NCI-H526 (cell line): ENCODE measurements around the gene TBC1D32.
"Not testable (repeated sequence)": the region's sequence is repeated elsewhere in the genome, so short reads cannot be mapped to it uniquely, and the experiment has no call there.

Experiments
- DNase-seq, 2 experiments: peaks; one replicate each; lab custom pipeline; 2025; lab: John Stamatoyannopoulos, UW

TBC1D32 gene

GRCh38 chr6:121223930-121224329 lies 110.3 kb downstream of the TBC1D32 start:
- DNase-seq, result no peak

- no peak for DNase-seq
Observed at GRCh38 chr6:121223212-121223611, 111.1 kb downstream of the TBC1D32 start.

GRCh38 chr6:121222656-121223055 lies 111.6 kb downstream of the TBC1D32 start:
- peak; percentile 1 to 39 for DNase-seq

GRCh38 chr6:121216928-121217327 lies 117.4 kb downstream of the TBC1D32 start:
- DNase-seq, result no peak

GRCh38 chr6:121213341-121213740 lies 120.9 kb downstream of the TBC1D32 start:
- not testable (repeated sequence) for DNase-seq

GRCh38 chr6:121210943-121211342 lies 123.3 kb downstream of the TBC1D32 start:
- DNase-seq, result no peak

- no peak for DNase-seq
Observed at GRCh38 chr6:121205569-121205968, 128.7 kb downstream of the TBC1D32 start.

GRCh38 chr6:121201105-121201504 lies 133.2 kb downstream of the TBC1D32 start:
- no peak for DNase-seq

- not testable (repeated sequence) for DNase-seq
Observed at GRCh38 chr6:121196042-121196441, 138.2 kb downstream of the TBC1D32 start.

- DNase-seq, result no peak
Observed at GRCh38 chr6:121190122-121190521, 144.2 kb downstream of the TBC1D32 start.

- no peak for DNase-seq
Observed at GRCh38 chr6:121188356-121188755, 145.9 kb downstream of the TBC1D32 start.

- DNase-seq, result no peak
Observed at GRCh38 chr6:121187833-121188200, 146.5 kb downstream of the TBC1D32 start.

GRCh38 chr6:121187200-121187832 lies 147.0 kb downstream of the TBC1D32 start:
- DNase-seq, result peak in 1 of 2 experiments; percentile 29

GRCh38 chr6:121183742-121184141 lies 150.5 kb downstream of the TBC1D32 start:
- DNase-seq, result no peak

GRCh38 chr6:121175827-121176226 lies 158.5 kb downstream of the TBC1D32 start:
- DNase-seq, result no peak

GRCh38 chr6:121172451-121172850 lies 161.8 kb downstream of the TBC1D32 start:
- not testable (repeated sequence) for DNase-seq

GRCh38 chr6:121171879-121172278 lies 162.4 kb downstream of the TBC1D32 start:
- DNase-seq, result no peak

- no peak for DNase-seq
Observed at GRCh38 chr6:121161886-121162285, 172.4 kb downstream of the TBC1D32 start.

- DNase-seq, result no peak
Observed at GRCh38 chr6:121160276-121160675, 174.0 kb downstream of the TBC1D32 start.

GRCh38 chr6:121158891-121159290 lies 175.4 kb downstream of the TBC1D32 start:
- no peak for DNase-seq

GRCh38 chr6:121158438-121158837 lies 175.8 kb downstream of the TBC1D32 start:
- DNase-seq, result no peak

GRCh38 chr6:121157906-121158305 lies 176.4 kb downstream of the TBC1D32 start:
- no peak for DNase-seq

GRCh38 chr6:121143476-121143875 lies 190.8 kb downstream of the TBC1D32 start:
- DNase-seq, result no peak

- no peak for DNase-seq
Observed at GRCh38 chr6:121142093-121142492, 192.2 kb downstream of the TBC1D32 start.
